B cell (primary cell): ENCODE results near the gene FMNL1.

Source experiments
- CTCF ChIP-seq: fragments of 200-600 bp; IDR thresholded peaks from one replicate; pipeline ENCODE4 v1.8.0; 2022; ENCODE audit warnings: antibody characterized with exemption, mild to moderate bottlenecking
- EZH2 ChIP-seq: IDR thresholded peaks from 2 replicates; pipeline ENCODE4 v1.6.1; 2012; ENCODE audit warnings: borderline replicate concordance, low read depth, mild to moderate bottlenecking, moderate library complexity, low read length; ENCODE audit not compliant: insufficient read depth, poor library complexity, severe bottlenecking

- TF ChIP-seq CTCF (no peak), EZH2 (no peak)
These were observed 4.9 kb downstream of the FMNL1 start for GRCh38 chr17:45226576-45226975.
